ENCODE results near the gene CD300LF. TPM values are rescaled to one million over a fixed set of nuclear protein-coding genes. Genes with fewer than 3 reads are reported as not detected.
A peak's percentile ranks its signal among the peaks of the same experiment; 100 is the strongest.

The CD300LF gene
- total and polyA plus RNA-seq, 9 of the 15 experiments (the other 6 are each of a cell fraction or from before 2014, with no cell fraction given) = not detected

GRCh38 chr17:74744714-74745547 is 32.2 kb upstream of the CD300LF start (continued):
- TF ChIP-seq YY1 (IDR thresholded peaks at IDR 0.05; ENCODE audit: borderline replicate concordance in 1 of 3, control insufficient read depth in 1 of 3, extremely low read depth in 1 of 3, insufficient read depth in 3 of 3, insufficient read length in 1 of 3, insufficient replicate concordance in 2 of 3, low read depth in 1 of 3, low read length in 2 of 3) (peak in 1 of 3 experiments; percentile 18), FOXJ3 (CRISPR knock-in tag; IDR thresholded peaks at IDR 0.05) (no peak), AFF4 (CRISPR knock-in tag; IDR thresholded peaks at IDR 0.05) (no peak), TAF9B (IDR thresholded peaks at IDR 0.05; ENCODE audit: partially characterized antibody) (no peak), ZNF512 (tag; IDR thresholded peaks at IDR 0.05) (no peak), NFRKB (IDR thresholded peaks at IDR 0.05; ENCODE audit: low read depth) (no peak), ZNF232 (CRISPR knock-in tag; IDR thresholded peaks at IDR 0.05) (no peak), NEUROD1 (IDR thresholded peaks at IDR 0.05; ENCODE audit: borderline replicate concordance, low read depth, low read length, partially characterized antibody) (no peak), NR1H2 (CRISPR knock-in tag; IDR thresholded peaks at IDR 0.05) (no peak), VEZF1 (CRISPR knock-in tag; IDR thresholded peaks at IDR 0.05) (peak; percentile 46; the same call in 1 of the 2 replicates), MCM5 (IDR thresholded peaks at IDR 0.05; ENCODE audit: low read depth) (no peak), CBFB (CRISPR knock-in tag; IDR thresholded peaks at IDR 0.05) (no peak), SMARCA4 (IDR thresholded peaks at IDR 0.05) (no peak), CHAMP1 (IDR thresholded peaks at IDR 0.05) (no peak), SIN3A (IDR thresholded peaks at IDR 0.05; ENCODE audit: borderline replicate concordance in 2 of 2, control insufficient read depth in 1 of 2, low read depth in 2 of 2, low read length in 2 of 2) (no peak), NBN (IDR thresholded peaks at IDR 0.05; ENCODE audit: low read depth) (no peak), ZNF75A (CRISPR knock-in tag; IDR thresholded peaks at IDR 0.05) (no peak)

Measured in K562 (cell line).